Keratinocyte (primary cell): ENCODE results near the gene GPANK1. TPM values are rescaled to one million over a fixed set of nuclear protein-coding genes. Genes with fewer than 3 reads are reported as not detected.

Experiments
- DNase-seq: peaks from one replicate; pipeline ENCODE4 v3.0.0-alpha.2; 2011; ENCODE audit warnings: low read depth, missing footprints, low spot score
- FAIRE-seq: peaks from 2 replicates; lab custom pipeline; 2011; peaks lifted over from hg19 to GRCh38; lab: Jason Lieb, UNC
- H2AFZ ChIP-seq: 2 replicates; pipeline ENCODE4 v1.6.0; 2012; ENCODE audit warnings: low read length, control low read depth, inconsistent platforms; ENCODE audit not compliant: control insufficient read depth
- H3K27ac ChIP-seq: 2 replicates; pipeline ENCODE4 v1.5.1; 2011; ENCODE audit warnings: low read length; ENCODE audit not compliant: control insufficient read depth, insufficient read depth
- H3K27me3 ChIP-seq: 3 replicates; pipeline ENCODE4 v1.6.0; 2011; ENCODE audit warnings: low read length; ENCODE audit not compliant: control insufficient read depth, insufficient read depth; ENCODE audit errors: extremely low read depth
- H3K36me3 ChIP-seq, 2 experiments: 2 replicates in 1 of 2; 3 replicates in 1 of 2; pipeline ENCODE4 v1.5.1; 2011; ENCODE audit warnings: low read length in 2 of 2, mild to moderate bottlenecking in 1 of 2; ENCODE audit not compliant: control insufficient read depth in 2 of 2, insufficient read depth in 2 of 2; ENCODE audit errors: extremely low read depth in 1 of 2
- H3K4me1 ChIP-seq: 3 replicates; pipeline ENCODE4 v1.5.1; 2011; ENCODE audit warnings: low read length; ENCODE audit not compliant: control insufficient read depth, insufficient read depth; ENCODE audit errors: extremely low read depth
- H3K4me2 ChIP-seq: 3 replicates; pipeline ENCODE4 v1.6.0; 2011; ENCODE audit warnings: low read depth, low read length; ENCODE audit not compliant: control insufficient read depth, insufficient read depth; ENCODE audit errors: extremely low read depth
- H3K4me3 ChIP-seq, 3 experiments: fragments of 200-600 bp in 1 of 3; sonication (generic) in 1 of 3; 2 replicates in 2 of 3; 3 replicates in 1 of 3; pipeline ENCODE4 v1.5.1; 2011 to 2016; ENCODE audit warnings: low read length in 3 of 3, mild to moderate bottlenecking in 3 of 3, control low read depth in 2 of 3, inconsistent platforms in 1 of 3, low read depth in 1 of 3, mixed read lengths in 1 of 3, mixed run types in 1 of 3, moderate library complexity in 1 of 3; ENCODE audit not compliant: control insufficient read depth in 2 of 3, insufficient read depth in 2 of 3; ENCODE audit errors: extremely low read depth in 1 of 3
- H3K79me2 ChIP-seq: 2 replicates; pipeline ENCODE4 v1.6.0; 2012; ENCODE audit warnings: low read length; ENCODE audit not compliant: control insufficient read depth, insufficient read depth
- H3K9ac ChIP-seq: 3 replicates; pipeline ENCODE4 v1.6.0; 2011; ENCODE audit warnings: low read length; ENCODE audit not compliant: control insufficient read depth, insufficient read depth; ENCODE audit errors: extremely low read depth
- H3K9me1 ChIP-seq: 3 replicates; pipeline ENCODE4 v1.6.0; 2011; ENCODE audit warnings: low read length; ENCODE audit not compliant: control insufficient read depth, insufficient read depth; ENCODE audit errors: extremely low read depth
- H3K9me3 ChIP-seq: 2 replicates; pipeline ENCODE4 v1.5.1; 2012; ENCODE audit warnings: low read depth, low read length; ENCODE audit not compliant: control insufficient read depth
- H4K20me1 ChIP-seq: 3 replicates; pipeline ENCODE4 v1.6.0; 2011; ENCODE audit warnings: low read length; ENCODE audit not compliant: control insufficient read depth, insufficient read depth; ENCODE audit errors: extremely low read depth
- EZH2 ChIP-seq: IDR thresholded peaks from one replicate; pipeline ENCODE4 v1.6.1; 2012; ENCODE audit warnings: inconsistent platforms, mild to moderate bottlenecking, low read length, moderate library complexity
- dilution Hi-C: fragments of 300-500 bp; cut with MboI; formaldehyde crosslinking; loops from one replicate; pipeline ENCODE4 v1.7.0; 2020; ENCODE audit warnings: low sequenced_read_pairs; ENCODE audit not compliant: extremely low pct_ligation_motif_present
- polyA plus RNA-seq, 5 experiments: library from polyadenylated mRNA; depleted of rRNA in 3 of 5; stranded (reverse) in 3 of 5; stranded (forward) in 1 of 5; unstranded in 1 of 5; fragments of >200 nt; gene quantifications; 1 replicate in 1 of 5; 2 replicates in 3 of 5; 3 replicates in 1 of 5; pipeline versions ENCODE4 v1.2.1 to v1.2.3, GENCODE V29; 2011 to 2012; ENCODE audit warnings: missing spikeins in 2 of 5, low read depth in 1 of 5, low replicate concordance in 1 of 5
- TF ChIP-seq, protein P1 (sequence below), 3 experiments: IDR thresholded peaks in 1 of 3; conservative IDR thresholded peaks in 1 of 3; optimal IDR thresholded peaks in 1 of 3; 2 replicates in 2 of 3; 3 replicates in 1 of 3; pipeline versions ENCODE3 to v1.5.1; 2011; ENCODE audit warnings: low read length in 3 of 3, mild to moderate bottlenecking in 3 of 3, moderate library complexity in 2 of 3, control low read depth in 1 of 3, inconsistent platforms in 1 of 3; ENCODE audit not compliant: insufficient read depth in 2 of 3; ENCODE audit errors: extremely low read depth in 1 of 3

GPANK1 gene
- polyA plus RNA-seq, 1 donor (not counting 4 experiments of a cell fraction or from before 2014, with no cell fraction given), result 10.0 TPM

DNA sequence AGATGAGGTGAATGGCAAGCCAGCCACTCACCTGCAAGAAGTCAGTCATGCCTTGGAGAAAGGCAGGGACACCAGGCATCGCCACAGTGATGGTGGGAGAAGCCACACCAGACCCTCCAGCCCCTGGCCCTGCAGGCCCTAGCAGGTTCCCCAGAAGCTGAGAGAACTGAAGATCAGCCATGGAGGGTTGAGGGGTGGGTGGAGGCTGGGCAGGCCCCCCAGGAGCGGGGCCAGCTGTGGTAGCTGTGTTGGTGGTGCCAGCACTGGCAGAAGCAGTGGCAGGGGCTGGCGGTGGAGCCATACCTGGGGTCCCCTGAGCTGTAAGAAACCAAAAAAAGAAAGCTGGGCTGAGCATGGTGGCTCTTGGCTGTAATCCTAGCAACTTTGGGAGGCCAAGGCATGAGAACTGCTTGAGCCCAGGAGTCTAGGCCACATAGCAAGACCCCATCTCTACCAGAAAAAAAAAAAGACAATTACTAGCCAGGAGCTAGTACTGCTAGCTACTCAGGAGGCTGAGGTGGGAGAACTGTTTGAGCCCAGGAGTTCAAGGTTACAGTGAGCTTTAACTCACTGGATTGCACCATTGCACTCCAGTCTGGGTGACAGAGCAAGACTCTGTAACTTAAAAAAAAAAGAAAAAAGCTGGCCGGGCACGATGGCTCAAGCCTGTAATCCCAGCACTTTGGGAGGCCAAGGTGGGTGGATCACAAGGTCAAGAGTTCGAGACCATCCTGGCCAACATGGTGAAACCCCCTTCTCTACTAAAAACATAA, 21.8 kb downstream of the GPANK1 start:
- Histone ChIP-seq H3K79me2 (no peaks in the 10 kb centered on the region), H3K9me3 (no peaks in the 10 kb centered on the region), H3K27me3 (no peaks in the 10 kb centered on the region), H3K4me2 (no peak overlapping the region), H3K9me1 (no peaks in the 10 kb centered on the region), H4K20me1 (no peaks in the 10 kb centered on the region), H3K27ac (no peak overlapping the region), H2AFZ (no peak overlapping the region), H3K36me3 (peaks cover 42 to 56% of the 10 kb centered on the region in 2 experiments), H3K4me1 (no peaks in the 10 kb centered on the region), H3K4me3 (no peak overlapping the region), H3K9ac (no peak overlapping the region)
- DNase-seq, result no peak
- FAIRE-seq, result no peak
- dilution Hi-C loops, result no loop called here
- TF ChIP-seq, protein P1, sequence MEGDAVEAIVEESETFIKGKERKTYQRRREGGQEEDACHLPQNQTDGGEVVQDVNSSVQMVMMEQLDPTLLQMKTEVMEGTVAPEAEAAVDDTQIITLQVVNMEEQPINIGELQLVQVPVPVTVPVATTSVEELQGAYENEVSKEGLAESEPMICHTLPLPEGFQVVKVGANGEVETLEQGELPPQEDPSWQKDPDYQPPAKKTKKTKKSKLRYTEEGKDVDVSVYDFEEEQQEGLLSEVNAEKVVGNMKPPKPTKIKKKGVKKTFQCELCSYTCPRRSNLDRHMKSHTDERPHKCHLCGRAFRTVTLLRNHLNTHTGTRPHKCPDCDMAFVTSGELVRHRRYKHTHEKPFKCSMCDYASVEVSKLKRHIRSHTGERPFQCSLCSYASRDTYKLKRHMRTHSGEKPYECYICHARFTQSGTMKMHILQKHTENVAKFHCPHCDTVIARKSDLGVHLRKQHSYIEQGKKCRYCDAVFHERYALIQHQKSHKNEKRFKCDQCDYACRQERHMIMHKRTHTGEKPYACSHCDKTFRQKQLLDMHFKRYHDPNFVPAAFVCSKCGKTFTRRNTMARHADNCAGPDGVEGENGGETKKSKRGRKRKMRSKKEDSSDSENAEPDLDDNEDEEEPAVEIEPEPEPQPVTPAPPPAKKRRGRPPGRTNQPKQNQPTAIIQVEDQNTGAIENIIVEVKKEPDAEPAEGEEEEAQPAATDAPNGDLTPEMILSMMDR (optimal IDR thresholded peaks at IDR 0.05 in 1 of 3, IDR thresholded peaks at IDR 0.05 in 1 of 3, conservative IDR thresholded peaks at IDR 0.05 in 1 of 3; ENCODE audit: extremely low read depth in 1 of 3, insufficient read depth in 2 of 3, low read length in 3 of 3), result no peak
- TF ChIP-seq EZH2, result no peak

DNA sequence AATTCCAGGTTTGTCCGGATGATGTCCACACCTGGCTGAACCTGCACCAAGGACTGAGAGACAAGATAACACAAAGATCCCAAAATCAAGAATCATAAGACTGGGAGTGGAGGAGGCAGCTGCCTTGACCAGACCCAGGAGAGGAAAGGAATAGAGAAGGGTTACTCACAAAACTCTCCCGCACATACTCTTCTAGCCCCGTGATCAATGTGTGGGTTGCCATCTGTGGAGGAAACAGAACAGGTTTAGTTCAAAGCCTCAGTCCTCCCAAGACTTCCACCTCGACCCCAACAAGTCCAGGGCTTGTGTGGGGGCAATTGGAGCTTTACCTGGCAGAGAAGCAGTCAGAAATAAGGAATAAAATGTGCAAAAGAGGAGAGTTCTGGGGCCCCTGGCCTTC, 23.4 kb downstream of the GPANK1 start:
- no peak for DNase-seq

More for the DNA sequence above, 23.4 kb downstream of the GPANK1 start:
- no peak overlapping the region for H3K4me3 ChIP-seq
- no peak overlapping the region for H3K27ac ChIP-seq
- no peak overlapping the region for H3K4me2 ChIP-seq
- no peak for FAIRE-seq
- no peaks in the 10 kb centered on the region for H3K9me1 ChIP-seq
- H3K36me3 ChIP-seq, result peaks cover 49 to 54% of the 10 kb centered on the region in 2 experiments
- no peak overlapping the region for H2AFZ ChIP-seq
- no peak for TF ChIP-seq EZH2
- TF ChIP-seq, protein P1 (optimal IDR thresholded peaks at IDR 0.05 in 1 of 3, IDR thresholded peaks at IDR 0.05 in 1 of 3, conservative IDR thresholded peaks at IDR 0.05 in 1 of 3; ENCODE audit: extremely low read depth in 1 of 3, insufficient read depth in 2 of 3, low read length in 3 of 3), result no peak
- H3K4me1 ChIP-seq, result no peaks in the 10 kb centered on the region
- H3K9ac ChIP-seq, result no peak overlapping the region
- dilution Hi-C loops, result no loop called here
- no peaks in the 10 kb centered on the region for H4K20me1 ChIP-seq
- no peaks in the 10 kb centered on the region for H3K79me2 ChIP-seq
- H3K9me3 ChIP-seq, result no peaks in the 10 kb centered on the region
- no peaks in the 10 kb centered on the region for H3K27me3 ChIP-seq
